Esophagus squamous epithelium (tissue), 5 donors: ENCODE measurements around the gene MAEA. TPM values are rescaled to one million over a fixed set of nuclear protein-coding genes. Genes with fewer than 3 reads are reported as not detected.

ENCODE experiments used
- DNase-seq: peaks from one replicate; lab custom pipeline; 2025; lab: John Stamatoyannopoulos, UW
- H3K27ac ChIP-seq, 4 donors: fragments of 200-600 bp; sonication (generic); one replicate each; pipeline ENCODE4 v1.5.1; 2016 to 2019; ENCODE audit warnings: mild to moderate bottlenecking in 1 of 4
- H3K27me3 ChIP-seq, 4 donors: fragments of 200-600 bp; sonication (generic); 1 replicate in 3 of 4; 2 replicates in 1 of 4; pipeline versions ENCODE4 v1.5.1 to v1.6.0; 2017 to 2021; ENCODE audit warnings: antibody characterized with exemption in 1 of 4
- H3K36me3 ChIP-seq, 3 donors: fragments of 200-600 bp; sonication (generic); one replicate each; pipeline ENCODE4 v1.5.1; 2016 to 2019
- H3K4me1 ChIP-seq, 3 donors: fragments of 200-600 bp; sonication (generic); one replicate each; pipeline ENCODE4 v1.5.1; 2017 to 2019
- H3K4me3 ChIP-seq, 4 donors: fragments of 200-600 bp; sonication (generic); 1 replicate in 3 of 4; 2 replicates in 1 of 4; pipeline ENCODE4 v1.5.1; 2016 to 2019; ENCODE audit warnings: mild to moderate bottlenecking in 2 of 4, moderate library complexity in 1 of 4
- H3K9me3 ChIP-seq, 3 donors: fragments of 200-600 bp; sonication (generic); one replicate each; pipeline ENCODE4 v1.5.1; 2016 to 2019
- POLR2A ChIP-seq, 4 donors: fragments of 450-650 bp; IDR thresholded peaks; one replicate each; pipeline ENCODE4 v1.6.1; 2017; ENCODE audit warnings: antibody characterized with exemption in 4 of 4, mild to moderate bottlenecking in 4 of 4, moderate library complexity in 3 of 4
- WGBS, 2 donors: methylation state at CpG; one replicate each; pipeline ENCODE4 v1.1.5; 2018; 5-methylcytosine and 5-hydroxymethylcytosine counted together
- intact Hi-C: fragments of 100-400 bp; cut with DNase I; formaldehyde crosslinking; loops from one replicate; pipeline ENCODE4 v1.15.0; 2022
- total RNA-seq, 4 donors: library from RNA; depleted of rRNA; stranded (reverse); fragments of >200 nt; gene quantifications; one replicate each; pipeline ENCODE4 v1.1.0, GENCODE V29; 2016
- TF ChIP-seq, protein P1 (sequence below), 6 experiments: fragments of 450-650 bp in 4 of 6; fragments of 200-600 bp in 2 of 6; sonication (generic) in 2 of 6; IDR thresholded peaks; one replicate each; pipeline ENCODE4 v1.5.1; 2016 to 2019; ENCODE audit warnings: antibody characterized with exemption in 6 of 6, mild to moderate bottlenecking in 4 of 6, moderate library complexity in 4 of 6
- donor health status: DM: yes; HTN: yes; CAD: no.

MAEA gene
- total RNA-seq, 4 donors from 2014 or later = 56.6 to 78.7 (median 67.5) TPM

DNA sequence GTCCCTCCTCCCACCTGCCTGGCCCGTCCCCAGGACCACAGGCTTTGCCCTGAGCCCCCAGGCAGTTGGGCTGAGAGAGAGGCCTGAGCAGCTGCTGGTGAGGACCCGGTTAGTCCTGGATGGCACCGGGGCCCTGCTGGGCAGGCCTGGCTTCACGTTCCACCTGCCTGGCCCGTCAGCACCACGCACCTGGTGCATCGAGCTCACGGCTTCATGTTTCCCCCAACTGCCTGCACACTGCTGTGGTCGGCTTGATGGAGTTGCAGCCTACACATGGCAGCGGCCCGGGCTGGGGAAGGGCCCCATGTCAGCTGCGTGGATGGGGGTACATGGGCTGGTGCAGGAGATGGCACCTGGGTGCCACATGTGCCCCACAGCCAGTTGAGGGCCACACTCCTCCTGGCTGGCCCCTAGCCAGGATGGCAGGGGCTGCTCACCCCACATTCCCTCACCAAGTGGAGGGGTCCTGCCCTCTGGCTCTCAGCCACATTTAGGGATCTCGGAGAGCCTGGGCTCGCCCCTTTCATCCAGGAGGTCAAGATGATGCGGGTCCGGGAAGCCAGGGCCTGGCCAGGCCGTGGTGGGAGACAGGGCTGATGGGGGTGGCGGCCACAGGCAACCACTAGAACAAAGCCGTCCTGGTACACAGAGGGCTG is 88.0 kb downstream of the MAEA start:
- DNase-seq = no peak
- TF ChIP-seq, protein P1, sequence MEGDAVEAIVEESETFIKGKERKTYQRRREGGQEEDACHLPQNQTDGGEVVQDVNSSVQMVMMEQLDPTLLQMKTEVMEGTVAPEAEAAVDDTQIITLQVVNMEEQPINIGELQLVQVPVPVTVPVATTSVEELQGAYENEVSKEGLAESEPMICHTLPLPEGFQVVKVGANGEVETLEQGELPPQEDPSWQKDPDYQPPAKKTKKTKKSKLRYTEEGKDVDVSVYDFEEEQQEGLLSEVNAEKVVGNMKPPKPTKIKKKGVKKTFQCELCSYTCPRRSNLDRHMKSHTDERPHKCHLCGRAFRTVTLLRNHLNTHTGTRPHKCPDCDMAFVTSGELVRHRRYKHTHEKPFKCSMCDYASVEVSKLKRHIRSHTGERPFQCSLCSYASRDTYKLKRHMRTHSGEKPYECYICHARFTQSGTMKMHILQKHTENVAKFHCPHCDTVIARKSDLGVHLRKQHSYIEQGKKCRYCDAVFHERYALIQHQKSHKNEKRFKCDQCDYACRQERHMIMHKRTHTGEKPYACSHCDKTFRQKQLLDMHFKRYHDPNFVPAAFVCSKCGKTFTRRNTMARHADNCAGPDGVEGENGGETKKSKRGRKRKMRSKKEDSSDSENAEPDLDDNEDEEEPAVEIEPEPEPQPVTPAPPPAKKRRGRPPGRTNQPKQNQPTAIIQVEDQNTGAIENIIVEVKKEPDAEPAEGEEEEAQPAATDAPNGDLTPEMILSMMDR (IDR thresholded peaks at IDR 0.05) = no peak
- TF ChIP-seq POLR2A (IDR thresholded peaks at IDR 0.05) = no peak
- WGBS, 2 donors = 100% methylated on average over 4 of the region's 19 CpGs; no CpG with 5 or more reads in 1 of the 2 donors

DNA sequence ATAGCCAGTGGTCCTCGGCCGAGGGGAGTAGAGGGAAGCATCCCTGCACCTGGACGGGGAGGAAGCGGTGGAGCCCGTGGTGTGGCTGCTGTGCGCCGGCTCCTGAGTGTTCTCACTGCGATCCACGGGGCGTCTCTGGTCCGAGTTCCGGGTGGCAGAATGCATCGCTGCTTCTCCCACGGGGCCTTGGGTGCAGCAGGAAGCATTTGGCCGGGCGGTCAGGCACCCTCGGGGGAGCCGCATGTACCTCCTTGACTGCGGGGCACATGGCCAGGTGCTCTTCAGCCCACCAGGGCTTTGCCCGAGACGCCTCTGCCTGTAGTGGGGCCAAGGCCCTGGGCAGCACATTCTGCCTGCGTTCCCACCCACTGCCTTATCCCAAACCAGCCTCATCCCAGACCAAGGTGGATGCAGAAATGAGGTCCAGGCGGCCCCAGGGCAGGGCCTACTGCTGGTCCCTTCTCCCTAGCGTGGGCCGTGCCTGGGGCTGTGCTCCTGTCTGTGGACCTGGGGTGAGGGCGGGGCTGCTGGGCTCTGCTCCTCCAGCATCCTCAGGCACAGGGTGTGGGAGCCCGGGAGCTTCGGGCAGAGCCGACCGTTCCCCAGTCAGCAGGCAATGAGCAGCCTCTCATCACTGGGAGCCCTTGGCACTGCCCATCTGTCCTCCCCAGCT is 89.0 kb downstream of the MAEA start:
- TF ChIP-seq, protein P1 (IDR thresholded peaks at IDR 0.05) = no peak
- TF ChIP-seq POLR2A (IDR thresholded peaks at IDR 0.05) = no peak
- Histone ChIP-seq H3K4me3 (no peak overlapping the region), H3K36me3 (peaks cover 4 to 81% (median 4%) of the 10 kb centered on the region in 3 donors), H3K27me3 (no peaks in the 10 kb centered on the region), H3K4me1 (no peaks in the 10 kb centered on the region), H3K9me3 (no peaks in the 10 kb centered on the region), H3K27ac (no peak overlapping the region)
- intact Hi-C loops = no loop called here
- DNase-seq = no peak
- 80 to 92% methylated on average over 2 to 4 of the region's 30 CpGs for WGBS, 2 donors

More for the DNA sequence above, 88.0 kb downstream of the MAEA start:
- no peak overlapping the region for H3K4me3 ChIP-seq
- H3K27ac ChIP-seq = no peak overlapping the region
- H3K9me3 ChIP-seq = no peaks in the 10 kb centered on the region
- no peaks in the 10 kb centered on the region for H3K4me1 ChIP-seq
- intact Hi-C loops = no loop called here
- peaks cover 0 to 81% (median 8%) of the 10 kb centered on the region in 3 donors for H3K36me3 ChIP-seq
- no peaks in the 10 kb centered on the region for H3K27me3 ChIP-seq

DNA sequence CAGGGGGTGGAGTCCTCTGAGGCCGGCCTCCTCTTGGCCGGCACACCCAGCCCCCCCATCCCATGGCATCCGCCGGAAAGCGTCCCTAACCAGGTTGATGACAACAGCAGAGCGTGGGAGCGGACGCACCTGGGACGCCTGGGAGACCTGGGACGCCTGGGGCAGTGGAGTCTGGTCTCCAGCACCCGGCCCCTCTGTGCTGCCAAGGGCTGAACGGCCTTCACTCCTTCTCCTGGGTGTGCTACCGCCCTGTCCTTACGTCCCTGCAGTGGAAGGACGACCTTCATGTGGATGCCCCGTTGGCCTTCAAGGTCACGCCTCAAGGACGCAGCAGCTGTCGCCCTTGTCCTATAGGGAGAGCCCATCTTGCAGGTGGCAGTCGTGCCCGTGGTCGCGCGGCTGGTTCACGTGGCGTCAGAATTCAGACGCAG is 89.7 kb downstream of the MAEA start:
- peaks cover 4 to 81% (median 11%) of the 10 kb centered on the region in 3 donors for H3K36me3 ChIP-seq
- intact Hi-C loops = no loop called here
- 85% methylated on average over 4 of the region's 27 CpGs; no CpG with 5 or more reads in 1 of the 2 donors for WGBS, 2 donors

DNA sequence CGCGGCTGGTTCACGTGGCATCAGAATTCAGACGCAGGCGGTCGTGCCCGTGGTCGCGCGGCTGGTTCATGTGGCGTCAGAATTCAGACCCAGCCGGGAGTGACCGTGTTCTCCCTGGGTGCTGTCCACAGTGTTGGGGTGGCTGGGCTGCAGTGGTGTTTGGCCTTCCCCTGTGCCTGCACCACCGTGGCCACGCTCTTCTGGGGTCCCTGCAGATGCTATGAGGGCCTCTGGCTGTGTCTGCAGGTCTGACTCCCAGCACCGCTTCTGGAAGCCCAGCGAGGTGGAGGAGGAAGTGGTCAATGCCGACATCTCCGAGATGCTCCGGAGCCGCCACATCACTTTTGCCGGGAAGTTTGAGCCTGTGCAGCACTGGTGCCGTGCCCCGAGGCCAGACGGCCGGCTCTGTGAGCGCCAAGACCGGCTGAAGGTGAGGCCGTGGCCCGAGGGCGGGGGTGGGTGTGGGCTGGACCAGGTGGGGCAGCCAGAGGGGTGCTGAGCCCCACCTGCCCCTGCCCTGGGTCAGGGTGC is 90.2 kb downstream of the MAEA start:
- WGBS, 2 donors = 97% methylated on average over 7 of the region's 31 CpGs; no CpG with 5 or more reads in 1 of the 2 donors
- H3K9me3 ChIP-seq = no peaks in the 10 kb centered on the region
- H3K4me1 ChIP-seq = no peaks in the 10 kb centered on the region
- no peak overlapping the region for H3K4me3 ChIP-seq
- DNase-seq = no peak
- TF ChIP-seq POLR2A (IDR thresholded peaks at IDR 0.05) = no peak
- TF ChIP-seq, protein P1 (IDR thresholded peaks at IDR 0.05) = no peak
- intact Hi-C loops = no loop called here
- H3K27ac ChIP-seq = no peak overlapping the region
- peaks cover 4 to 81% (median 16%) of the 10 kb centered on the region in 3 donors for H3K36me3 ChIP-seq
- no peaks in the 10 kb centered on the region for H3K27me3 ChIP-seq

More for the DNA sequence above, 89.7 kb downstream of the MAEA start:
- Histone ChIP-seq H3K4me3 (no peak overlapping the region), H3K27ac (no peak overlapping the region), H3K9me3 (no peaks in the 10 kb centered on the region), H3K4me1 (no peaks in the 10 kb centered on the region), H3K27me3 (no peaks in the 10 kb centered on the region)
- no peak for TF ChIP-seq POLR2A (IDR thresholded peaks at IDR 0.05)
- TF ChIP-seq, protein P1 (IDR thresholded peaks at IDR 0.05) = no peak
- DNase-seq = no peak
